Measurements from ENCODE around the gene TMEM30A. TPM values are rescaled to one million over a fixed set of nuclear protein-coding genes. Genes with fewer than 3 reads are reported as not detected.

Gene TMEM30A
- 123 and 133 TPM in 2 replicates for total RNA-seq

GRCh38 chr6:75284632-75285282 is at the start of gene TMEM30A:
TMEM30A (minus strand) TSS chr6:75284792; CDS start chr6:75284638, 154 bp downstream.

DNA sequence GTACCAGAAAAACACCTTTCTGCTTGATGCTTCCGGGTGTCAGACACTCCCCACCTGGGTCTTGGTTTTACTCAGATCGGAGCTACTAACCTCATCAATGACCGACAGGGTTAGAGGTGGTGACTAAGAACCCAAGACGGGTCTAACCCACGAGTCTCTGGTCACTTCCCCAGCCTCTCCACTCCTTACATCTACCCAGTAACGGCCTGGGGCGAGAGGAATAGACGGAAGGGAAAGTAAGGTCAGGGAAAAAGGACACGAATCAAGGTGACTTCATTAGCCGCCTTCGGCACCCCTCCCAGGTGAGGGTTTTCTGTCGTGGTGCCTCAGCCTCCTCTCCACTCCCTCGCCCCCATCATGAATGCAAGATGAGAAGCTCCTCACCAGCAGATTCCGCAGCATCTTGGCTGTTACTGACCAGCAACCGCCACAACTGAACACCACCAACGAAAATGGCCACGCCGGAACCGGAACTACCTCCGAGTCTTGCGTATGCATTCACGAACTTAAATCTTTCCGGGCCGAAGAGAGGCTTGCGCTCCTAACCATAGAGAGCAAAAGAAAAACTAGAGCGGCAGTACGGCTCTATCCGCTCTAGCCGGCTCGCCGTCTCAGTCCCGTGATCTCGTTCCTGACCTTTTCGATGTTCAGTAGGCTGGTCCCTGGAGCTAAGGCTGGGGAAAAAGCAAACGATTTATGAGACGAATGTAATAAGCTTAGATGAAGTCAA is 41.1 kb downstream of the TMEM30A start, which contains the start of gene COX7A2:
COX7A2 (minus strand) TSS at position 469 of the 730 bp plus-strand sequence; CDS start at position 402, 67 bp downstream.

DNA sequence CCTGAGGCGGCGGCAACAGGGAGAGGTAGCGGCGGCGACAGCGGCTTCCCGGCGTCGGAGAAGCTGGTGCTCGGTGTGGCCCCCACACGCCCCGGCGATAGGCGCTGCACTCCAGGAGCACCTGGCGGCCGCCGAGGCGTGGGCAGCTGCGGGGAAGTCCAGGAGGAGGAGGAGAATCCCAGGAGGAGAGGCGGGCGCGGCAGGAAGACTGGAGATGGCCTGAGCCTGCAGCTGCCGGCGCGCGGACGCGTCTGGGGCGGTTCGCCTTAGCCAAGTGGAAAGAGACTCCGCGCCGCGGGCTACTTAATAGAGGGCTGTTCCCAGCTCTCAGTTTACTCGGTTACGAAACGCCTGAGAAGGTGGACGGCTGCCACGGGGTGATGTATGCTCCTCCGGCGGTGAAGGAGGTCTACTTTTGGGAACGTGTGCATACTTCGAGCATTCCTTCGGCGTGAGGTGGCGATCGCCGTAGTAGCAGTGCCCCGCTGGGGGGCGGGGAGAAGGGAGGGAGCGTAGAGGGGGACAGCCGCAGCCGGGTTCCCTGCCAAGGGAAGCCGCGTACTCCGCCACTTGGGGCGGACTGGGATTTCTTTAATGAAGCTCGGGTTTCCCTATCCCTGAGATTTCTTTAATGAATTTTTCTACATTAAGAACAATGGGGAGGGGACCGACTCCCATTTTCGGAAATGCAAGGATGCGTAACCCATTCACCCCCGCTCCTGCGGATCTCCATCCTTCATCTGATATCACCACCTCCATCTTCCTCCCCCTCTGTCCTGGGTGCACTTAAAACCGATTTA is 78.6 kb downstream of the TMEM30A start, which contains the start of gene COL12A1:
COL12A1 (minus strand) TSS at position 278 of the 800 bp plus-strand sequence. CDS start 3,261 bp downstream, outside the sequence.

Other genes with a start within 250 kb of the TMEM30A start
- 34.9 and 36.2 TPM in 2 replicates for gene COL12A1, start 78.7 kb downstream of the TMEM30A start, total RNA-seq
- gene COX7A2, start 41.0 kb downstream of the TMEM30A start, total RNA-seq = 34.9 and 82.4 TPM in 2 replicates
- under 0.01 and 0.14 TPM in 2 replicates for gene FILIP1, start 209.0 kb upstream of the TMEM30A start, total RNA-seq

All from nasal cavity respiratory epithelium epithelial cell of viscerocranial mucosa (primary cell).